ENCODE data around the gene IFI44. TPM values are rescaled to one million over a fixed set of nuclear protein-coding genes. Genes with fewer than 3 reads are reported as not detected.

Gene IFI44
- total and polyA plus RNA-seq, 10 of the 15 experiments (the other 5 are each of a cell fraction or from before 2014, with no cell fraction given): 37.7 to 272 (median 90.9) TPM

DNA sequence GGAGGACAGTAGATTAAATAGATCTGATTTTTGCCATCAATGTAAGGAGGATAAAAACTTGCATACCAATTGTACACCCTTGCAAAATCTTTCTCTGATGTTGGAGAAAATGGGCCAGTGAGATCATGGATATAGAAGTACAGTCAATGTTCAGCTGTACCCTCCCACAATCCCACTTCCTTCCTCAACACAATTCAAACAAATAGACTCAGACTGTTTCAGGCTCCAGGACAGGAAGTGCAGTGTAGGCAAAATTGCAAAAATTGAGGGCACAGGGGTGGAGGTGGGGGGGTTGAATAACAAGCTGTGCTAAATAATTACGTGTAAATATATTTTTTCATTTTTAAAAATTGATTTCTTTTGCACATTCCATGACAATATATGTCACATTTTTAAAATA is 3.9 kb upstream of the IFI44 start:
- Histone ChIP-seq H4K20me1 (ENCODE audit: control insufficient read depth, insufficient read depth) (no peaks in the 10 kb centered on the region), H3K9me3 (replicated peaks; ENCODE audit: control insufficient read depth, insufficient read depth, low read length) (peaks cover 25% of the 10 kb centered on the region), H3K36me3 (ENCODE audit: control insufficient read depth in 2 of 2, insufficient read depth in 2 of 2, low read length in 1 of 2) (peaks cover 0 to 40% of the 10 kb centered on the region in 2 experiments; a peak in 2 of 4 replicates), H3K4me3 (no peak overlapping the region), H3K9ac (ENCODE audit: control insufficient read depth, insufficient read depth, low read length) (no peak overlapping the region), H3K79me2 (ENCODE audit: control insufficient read depth, insufficient read depth, low read length) (peaks cover 17% of the 10 kb centered on the region), H3K4me1 (ENCODE audit: control insufficient read depth, insufficient read depth, low read length) (peaks cover 4% of the 10 kb centered on the region; the same call in 1 of the 2 replicates), H3K27me3 (replicated peaks in 1 of 2; ENCODE audit: control insufficient read depth in 2 of 2, insufficient read depth in 2 of 2, low read length in 1 of 2) (no peaks in the 10 kb centered on the region), H3K27ac (ENCODE audit: control insufficient read depth, insufficient read depth) (no peak overlapping the region), H3K4me2 (ENCODE audit: control insufficient read depth, insufficient read depth) (no peak overlapping the region), H2AFZ (ENCODE audit: control insufficient read depth, low read depth, low read length) (no peak overlapping the region)
- DNase-seq (ENCODE audit: low read depth, low spot score): no peak
- ChIA-PET CTCF (interaction anchor here (1.5 kb wide), 1 partner anchor 12 kb away, joined by 5 read pairs; no protein-coding TSS in a partner anchor), POLR2A (interaction anchor here (0.6 to 2.7 kb wide), 2 partner anchors 25 to 977 kb away, joined by 3 to 8 read pairs; partner anchors contain the start of gene IFI44L), SMC1A (ENCODE audit: uncharacterized antibody, unreplicated experiment) (interaction anchor here (0.6 to 2.1 kb wide), 3 partner anchors 19 to 63 kb away, joined by 3 to 8 read pairs (median 3); no protein-coding TSS in a partner anchor), RAD21 (ENCODE audit: unreplicated experiment) (interaction anchor here (1.6 kb wide), 1 partner anchor 26 kb away, joined by 3 read pairs; the partner anchor contains the start of gene IFI44L)
- FAIRE-seq: no peak
- WGBS (ENCODE audit: insufficient coverage, insufficient replicate concordance, low lambda C conversion rate, missing lambda C conversion rate): 0% methylated on average over 1 of the region's 1 CpG
- TF ChIP-seq POLR2AphosphoS2 (IDR thresholded peaks at IDR 0.05; ENCODE audit: low read depth, low read length) (no peak), SUPT20H (IDR thresholded peaks at IDR 0.05; ENCODE audit: borderline replicate concordance, control insufficient read depth, low read depth, low read length) (no peak), POLR2AphosphoS5 (IDR thresholded peaks at IDR 0.05; ENCODE audit: low read length) (no peak), YY1 (IDR thresholded peaks at IDR 0.05; ENCODE audit: low read depth, low read length) (no peak), NBN (IDR thresholded peaks at IDR 0.05) (no peak), NFXL1 (IDR thresholded peaks at IDR 0.05; ENCODE audit: borderline replicate concordance) (no peak), SP1 (IDR thresholded peaks at IDR 0.05; ENCODE audit: low read depth, low read length) (no peak), IKZF1 (conservative IDR thresholded peaks at IDR 0.05) (no peak), ZNF217 (IDR thresholded peaks at IDR 0.05) (no peak), HDAC6 (IDR thresholded peaks at IDR 0.05; ENCODE audit: unreplicated experiment) (no peak), RFX5 (IDR thresholded peaks at IDR 0.05; ENCODE audit: low read depth, low read length) (no peak), NR2C1 (IDR thresholded peaks at IDR 0.05) (no peak), BCLAF1 (IDR thresholded peaks at IDR 0.05) (no peak)
- TF ChIP-seq, protein P1, sequence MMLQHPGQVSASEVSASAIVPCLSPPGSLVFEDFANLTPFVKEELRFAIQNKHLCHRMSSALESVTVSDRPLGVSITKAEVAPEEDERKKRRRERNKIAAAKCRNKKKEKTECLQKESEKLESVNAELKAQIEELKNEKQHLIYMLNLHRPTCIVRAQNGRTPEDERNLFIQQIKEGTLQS (IDR thresholded peaks at IDR 0.05; ENCODE audit: borderline replicate concordance, extremely low read depth, low read depth, low read length): no peak
- TF ChIP-seq, protein P2, sequence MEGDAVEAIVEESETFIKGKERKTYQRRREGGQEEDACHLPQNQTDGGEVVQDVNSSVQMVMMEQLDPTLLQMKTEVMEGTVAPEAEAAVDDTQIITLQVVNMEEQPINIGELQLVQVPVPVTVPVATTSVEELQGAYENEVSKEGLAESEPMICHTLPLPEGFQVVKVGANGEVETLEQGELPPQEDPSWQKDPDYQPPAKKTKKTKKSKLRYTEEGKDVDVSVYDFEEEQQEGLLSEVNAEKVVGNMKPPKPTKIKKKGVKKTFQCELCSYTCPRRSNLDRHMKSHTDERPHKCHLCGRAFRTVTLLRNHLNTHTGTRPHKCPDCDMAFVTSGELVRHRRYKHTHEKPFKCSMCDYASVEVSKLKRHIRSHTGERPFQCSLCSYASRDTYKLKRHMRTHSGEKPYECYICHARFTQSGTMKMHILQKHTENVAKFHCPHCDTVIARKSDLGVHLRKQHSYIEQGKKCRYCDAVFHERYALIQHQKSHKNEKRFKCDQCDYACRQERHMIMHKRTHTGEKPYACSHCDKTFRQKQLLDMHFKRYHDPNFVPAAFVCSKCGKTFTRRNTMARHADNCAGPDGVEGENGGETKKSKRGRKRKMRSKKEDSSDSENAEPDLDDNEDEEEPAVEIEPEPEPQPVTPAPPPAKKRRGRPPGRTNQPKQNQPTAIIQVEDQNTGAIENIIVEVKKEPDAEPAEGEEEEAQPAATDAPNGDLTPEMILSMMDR (IDR thresholded peaks at IDR 0.05 in 2 of 3, conservative IDR thresholded peaks at IDR 0.05 in 1 of 3; ENCODE audit: control insufficient read depth in 2 of 3, extremely low read depth in 1 of 3, insufficient read depth in 1 of 3, low read depth in 3 of 3, low read length in 3 of 3): no peak
- in situ Hi-C loops (cut with MboI): loop anchor here (25.0 kb wide), 1 partner anchor 883 kb away; the partner anchor contains the start of gene USP33
- no peak for ATAC-seq
- no TSS peak for BruUV-seq (replicated peaks)
- intact Hi-C loops (cut with micrococcal nuclease; ENCODE audit: unreplicated experiment): no loop called here
